ENCODE measurements around the gene MYPN.
A peak's percentile ranks its signal among the peaks of the same experiment; 100 is the strongest.

Gene MYPN

DNA sequence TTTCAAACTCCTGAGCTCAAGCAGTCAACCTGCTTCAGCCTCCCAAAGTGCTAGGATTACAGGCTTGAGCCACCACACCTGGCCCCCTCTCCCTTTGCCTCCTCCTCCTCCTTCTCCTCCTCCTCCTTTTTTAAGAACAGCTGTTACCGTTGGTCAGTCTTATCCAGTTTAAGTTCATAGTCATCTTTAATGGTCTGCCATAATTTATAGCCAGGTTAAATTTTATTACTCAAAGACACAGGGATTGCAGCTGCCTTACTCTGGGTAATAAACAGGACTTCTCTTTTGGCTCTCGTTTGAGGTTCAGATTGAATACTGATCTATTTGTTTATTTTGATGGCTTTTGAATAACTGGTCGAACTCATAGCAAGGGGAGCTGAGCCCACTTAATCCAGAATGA, 87.4 kb downstream of the MYPN start:
- H3K4me3 Mint-ChIP-seq = no peak overlapping the region
- H3K4me1 Mint-ChIP-seq (ENCODE audit: low read depth) = no peaks in the 10 kb centered on the region
- no peaks in the 10 kb centered on the region for H3K9me3 Mint-ChIP-seq (ENCODE audit: low read depth)
- peaks cover 21% of the 10 kb centered on the region for H3K27me3 Mint-ChIP-seq
- H3K36me3 Mint-ChIP-seq = no peaks in the 10 kb centered on the region
- no peak overlapping the region for H3K27ac Mint-ChIP-seq

DNA sequence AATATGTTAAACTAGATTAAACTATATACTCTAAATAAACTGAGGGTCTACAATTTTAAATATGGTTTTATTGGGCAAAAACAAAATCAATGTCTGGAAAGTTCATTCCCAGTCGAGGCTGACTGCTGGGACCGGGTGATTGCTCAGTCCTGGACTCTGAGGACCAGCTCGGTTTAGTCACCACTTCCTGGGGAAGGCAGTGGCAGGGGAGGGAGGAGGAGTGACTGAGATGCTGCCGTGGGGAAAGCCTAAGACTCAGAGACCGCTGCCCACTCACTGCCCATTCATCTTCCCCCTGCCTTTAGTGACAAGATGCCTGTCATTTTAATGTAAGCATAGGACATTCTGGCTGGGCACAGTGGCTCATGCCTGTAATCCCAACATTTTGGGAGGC, 93.7 kb downstream of the MYPN start:
- no peak overlapping the region for H3K4me3 Mint-ChIP-seq
- H3K27me3 Mint-ChIP-seq = peaks cover 15% of the 10 kb centered on the region
- H3K27ac Mint-ChIP-seq = no peak overlapping the region
- H3K36me3 Mint-ChIP-seq = no peaks in the 10 kb centered on the region
- peaks cover 2% of the 10 kb centered on the region for H3K4me1 Mint-ChIP-seq (ENCODE audit: low read depth)
- H3K9me3 Mint-ChIP-seq (ENCODE audit: low read depth) = no peaks in the 10 kb centered on the region

DNA sequence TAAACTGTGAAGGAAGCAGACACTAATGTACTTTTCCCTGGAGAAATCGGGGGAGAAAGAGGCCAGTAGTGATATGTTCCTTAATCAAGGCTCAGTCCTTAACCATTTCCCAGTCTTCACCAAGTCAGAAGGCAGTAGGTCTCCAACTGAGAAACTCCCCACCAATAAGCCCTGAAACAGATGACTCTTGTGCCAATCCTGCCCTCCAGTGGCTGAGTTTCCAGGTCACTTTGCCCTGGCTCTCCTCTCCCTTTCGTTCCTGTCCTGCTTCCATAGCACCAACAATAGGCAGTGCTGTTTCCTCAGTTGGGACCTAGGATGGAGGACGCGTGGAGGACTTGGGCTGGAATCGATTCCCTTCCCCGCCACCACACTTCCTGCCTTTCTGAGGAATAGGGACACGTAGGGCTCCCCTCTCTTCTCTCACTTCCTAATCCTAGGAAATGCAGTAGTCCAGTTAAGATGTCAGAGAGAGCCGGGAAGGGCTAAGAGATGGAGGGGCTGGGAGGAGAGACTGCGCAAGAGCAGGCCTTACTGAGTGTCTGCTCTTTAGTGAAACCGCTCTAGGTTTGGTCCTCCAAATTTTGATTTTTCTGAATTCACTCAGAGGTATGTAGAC, 99.2 kb downstream of the MYPN start:
- Mint-ChIP-seq H3K27me3 (peaks cover 8% of the 10 kb centered on the region), H3K36me3 (no peaks in the 10 kb centered on the region), H3K27ac (no peak overlapping the region), H3K4me3 (no peak overlapping the region), H3K4me1 (ENCODE audit: low read depth) (no peaks in the 10 kb centered on the region), H3K9me3 (ENCODE audit: low read depth) (no peaks in the 10 kb centered on the region)

DNA sequence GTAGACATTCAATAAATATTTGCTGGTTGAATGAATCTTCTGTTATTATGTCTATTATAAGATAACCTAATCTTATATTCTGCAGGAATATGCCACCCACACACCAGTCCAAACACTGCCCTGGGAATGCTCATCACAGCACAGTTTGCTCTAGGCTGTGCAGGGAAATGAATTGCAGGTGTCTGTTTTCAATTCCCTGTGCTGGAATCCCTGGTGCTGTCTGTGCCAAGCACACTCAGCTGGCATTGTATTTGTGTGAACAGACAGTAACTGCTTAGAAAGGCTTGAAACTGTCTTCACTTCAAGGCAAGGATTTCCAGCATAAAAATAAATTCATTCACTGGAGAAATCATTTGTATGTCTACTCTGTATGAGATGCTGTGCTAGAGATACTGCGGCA, 102.4 kb downstream of the MYPN start:
- peaks cover 4% of the 10 kb centered on the region for H3K27me3 Mint-ChIP-seq
- H3K27ac Mint-ChIP-seq = no peak overlapping the region
- H3K4me3 Mint-ChIP-seq = no peak overlapping the region
- no peaks in the 10 kb centered on the region for H3K4me1 Mint-ChIP-seq (ENCODE audit: low read depth)
- no peaks in the 10 kb centered on the region for H3K9me3 Mint-ChIP-seq (ENCODE audit: low read depth)
- no peaks in the 10 kb centered on the region for H3K36me3 Mint-ChIP-seq

DNA sequence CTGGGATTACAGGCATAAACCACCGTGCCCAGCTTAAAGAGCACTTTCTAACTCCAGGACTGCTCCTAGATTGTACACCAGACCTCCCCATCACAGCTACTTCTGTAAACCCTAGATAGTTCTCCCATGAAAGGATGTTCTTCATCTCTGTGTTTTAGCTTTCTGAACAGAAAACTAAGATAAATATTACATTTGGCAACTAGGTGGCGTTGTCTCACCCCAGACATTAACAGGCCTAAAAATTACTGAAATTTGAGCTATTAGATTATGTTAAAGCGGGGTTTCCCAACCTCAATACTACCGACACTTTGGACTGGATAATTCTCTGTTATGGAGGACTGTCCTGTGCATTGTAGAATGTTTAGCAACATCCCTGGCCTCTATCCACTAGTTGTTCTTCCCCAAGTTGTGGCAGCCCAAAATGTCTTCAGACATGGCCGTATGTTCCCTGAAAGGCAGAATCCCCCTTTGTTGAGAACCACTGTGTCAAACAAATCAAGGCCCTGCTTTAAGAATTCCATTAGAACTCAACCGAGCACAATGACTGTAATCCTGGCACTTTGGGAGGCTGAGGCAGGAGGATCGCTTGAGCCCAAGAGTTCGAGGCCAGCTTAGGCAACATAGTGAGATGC, 103.5 kb downstream of the MYPN start:
- Mint-ChIP-seq H3K27me3 (peaks cover 4% of the 10 kb centered on the region), H3K36me3 (no peaks in the 10 kb centered on the region), H3K4me1 (ENCODE audit: low read depth) (no peaks in the 10 kb centered on the region), H3K4me3 (no peak overlapping the region), H3K27ac (no peak overlapping the region), H3K9me3 (ENCODE audit: low read depth) (no peaks in the 10 kb centered on the region)

DNA sequence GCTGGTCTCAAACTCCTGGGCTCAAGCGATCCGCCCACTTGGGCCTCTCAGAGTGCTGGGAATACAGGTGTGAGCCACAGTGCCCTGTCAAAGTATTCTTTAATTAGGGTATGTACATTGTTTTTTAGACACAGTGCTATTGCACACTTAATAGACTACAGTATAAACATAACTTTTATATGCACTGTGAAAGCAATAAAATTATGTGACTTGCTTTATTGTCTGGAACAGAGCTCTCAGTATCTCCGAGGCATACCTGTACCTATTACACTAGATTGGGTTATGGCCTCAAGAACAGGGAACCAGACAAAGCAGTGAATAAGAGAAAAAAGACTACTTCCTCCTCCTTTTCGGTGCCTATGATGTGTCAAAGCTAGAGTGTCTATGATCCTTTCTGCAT, 109.5 kb downstream of the MYPN start:
- Mint-ChIP-seq H3K4me1 (ENCODE audit: low read depth) (no peaks in the 10 kb centered on the region), H3K27me3 (peaks cover 1% of the 10 kb centered on the region), H3K4me3 (no peak overlapping the region), H3K9me3 (ENCODE audit: low read depth) (no peaks in the 10 kb centered on the region), H3K27ac (no peak overlapping the region), H3K36me3 (no peaks in the 10 kb centered on the region)

DNA sequence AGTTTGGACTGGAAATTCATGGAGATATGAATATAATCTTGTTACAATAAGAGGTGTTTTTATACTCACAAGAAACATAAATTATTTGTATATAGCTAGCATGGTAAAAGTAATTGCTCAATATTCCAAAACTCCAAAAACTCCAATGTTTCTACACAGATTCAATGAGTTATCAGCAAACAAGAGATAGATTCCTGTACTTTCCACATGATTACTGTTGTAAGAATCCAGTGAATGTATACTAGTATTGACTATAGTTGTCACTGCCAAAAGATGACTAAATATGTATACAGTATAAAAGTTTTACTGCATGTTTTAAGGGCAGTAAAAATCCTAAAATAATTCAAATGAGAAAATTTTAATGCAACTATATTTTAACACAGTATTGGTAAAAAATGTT, 111.9 kb downstream of the MYPN start:
- H3K27me3 Mint-ChIP-seq = peaks cover 1% of the 10 kb centered on the region
- H3K27ac Mint-ChIP-seq = no peak overlapping the region
- no peaks in the 10 kb centered on the region for H3K36me3 Mint-ChIP-seq
- H3K9me3 Mint-ChIP-seq (ENCODE audit: low read depth) = no peaks in the 10 kb centered on the region
- H3K4me1 Mint-ChIP-seq (ENCODE audit: low read depth) = no peaks in the 10 kb centered on the region
- no peak overlapping the region for H3K4me3 Mint-ChIP-seq

DNA sequence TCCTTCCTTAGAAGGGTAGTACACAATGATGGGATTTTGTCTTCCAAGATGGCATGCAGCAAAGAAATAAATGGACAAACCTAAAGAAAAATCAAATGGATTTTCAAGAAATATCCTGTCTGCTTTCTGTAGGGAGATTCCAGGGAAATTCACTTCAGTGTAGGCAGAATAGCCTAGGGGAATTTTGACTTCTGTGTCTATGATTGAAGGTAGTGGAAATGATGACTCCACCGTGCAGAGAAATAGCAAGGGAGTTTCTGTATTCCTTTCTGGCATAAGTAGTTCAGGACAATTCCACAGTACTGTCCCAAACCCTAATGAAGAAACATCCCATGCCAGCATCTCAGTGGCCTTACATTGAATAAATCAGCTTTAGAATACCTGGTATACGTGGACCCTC, 113.1 kb downstream of the MYPN start:
- no peaks in the 10 kb centered on the region for H3K9me3 Mint-ChIP-seq (ENCODE audit: low read depth)
- no peaks in the 10 kb centered on the region for H3K36me3 Mint-ChIP-seq
- peaks cover 1% of the 10 kb centered on the region for H3K27me3 Mint-ChIP-seq
- no peaks in the 10 kb centered on the region for H3K4me1 Mint-ChIP-seq (ENCODE audit: low read depth)
- no peak overlapping the region for H3K27ac Mint-ChIP-seq
- H3K4me3 Mint-ChIP-seq = no peak overlapping the region

DNA sequence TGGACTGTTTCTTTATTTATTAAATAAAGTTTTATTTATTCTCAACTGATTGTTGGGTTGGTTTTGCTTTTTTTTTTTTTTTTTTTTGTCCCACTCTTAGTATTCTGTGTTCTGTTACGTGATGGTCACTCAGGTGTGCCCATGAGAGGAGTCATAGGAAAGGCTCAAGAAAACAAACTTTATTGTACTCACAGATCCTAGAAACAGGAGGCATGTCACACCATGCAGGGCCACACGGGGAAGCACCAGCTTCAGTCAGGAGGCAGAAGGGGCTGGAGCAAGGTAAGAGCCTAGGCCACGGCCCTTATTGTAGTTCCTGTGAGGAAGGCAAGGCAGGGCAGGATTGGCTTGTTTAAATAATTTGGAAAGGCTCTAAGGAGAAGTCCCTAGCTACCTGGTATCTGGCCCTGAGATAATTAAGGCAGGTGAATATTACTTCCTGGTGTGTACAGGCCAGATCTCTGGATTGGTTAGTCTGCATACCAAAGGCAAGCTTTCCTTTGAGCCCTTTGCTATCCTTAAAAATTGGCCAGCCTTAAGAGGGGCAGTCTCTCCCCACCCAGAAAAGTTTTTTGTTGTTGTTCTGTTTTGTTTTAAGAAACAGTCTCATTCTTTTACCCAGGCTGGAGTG, 114.4 kb downstream of the MYPN start:
- no peaks in the 10 kb centered on the region for H3K4me1 Mint-ChIP-seq (ENCODE audit: low read depth)
- peaks cover 4% of the 10 kb centered on the region for H3K27me3 Mint-ChIP-seq
- no peak overlapping the region for H3K4me3 Mint-ChIP-seq
- H3K9me3 Mint-ChIP-seq (ENCODE audit: low read depth) = no peaks in the 10 kb centered on the region
- H3K36me3 Mint-ChIP-seq = no peaks in the 10 kb centered on the region
- no peak overlapping the region for H3K27ac Mint-ChIP-seq

DNA sequence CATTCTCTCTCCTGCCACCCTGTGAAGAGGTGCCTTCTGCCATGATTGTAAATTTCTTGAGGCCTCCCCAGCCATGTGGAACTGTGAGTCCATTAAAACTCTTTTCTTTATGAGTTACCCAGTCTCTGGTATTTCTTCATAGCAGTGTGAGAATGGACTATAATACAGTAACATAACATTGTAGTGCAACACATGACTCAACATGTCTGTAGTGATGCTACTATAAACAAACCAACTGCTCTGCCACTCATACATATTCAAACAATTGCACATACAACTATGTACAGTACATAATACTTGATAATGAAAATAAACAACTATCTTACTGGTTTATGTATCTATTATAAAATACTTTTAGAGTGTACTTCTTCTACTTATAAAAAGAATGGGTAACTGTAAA, 115.5 kb downstream of the MYPN start:
- no peaks in the 10 kb centered on the region for H3K9me3 Mint-ChIP-seq (ENCODE audit: low read depth)
- peaks cover 5% of the 10 kb centered on the region for H3K27me3 Mint-ChIP-seq
- H3K4me1 Mint-ChIP-seq (ENCODE audit: low read depth) = no peaks in the 10 kb centered on the region
- no peak overlapping the region for H3K4me3 Mint-ChIP-seq
- H3K27ac Mint-ChIP-seq = no peak overlapping the region
- no peaks in the 10 kb centered on the region for H3K36me3 Mint-ChIP-seq

DNA sequence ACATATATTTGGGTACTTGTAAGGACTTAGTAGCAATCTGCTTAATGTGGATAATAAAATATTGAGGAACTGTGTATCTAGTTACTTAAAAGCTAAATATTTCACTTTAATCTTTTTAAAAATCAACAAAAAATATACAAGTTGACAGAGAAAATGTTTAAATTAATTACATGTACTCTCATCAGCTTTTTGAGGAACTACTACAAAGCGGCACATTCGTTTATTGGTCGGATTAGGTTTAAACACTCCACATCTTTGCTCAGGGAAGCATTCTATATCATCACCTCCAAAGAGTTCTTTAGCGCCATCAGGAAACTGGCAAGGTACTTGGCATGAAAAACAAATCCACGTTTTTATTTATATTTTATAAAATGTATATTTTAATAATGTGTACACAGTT, 121.0 kb downstream of the MYPN start:
- peaks cover 8% of the 10 kb centered on the region for H3K4me1 Mint-ChIP-seq (ENCODE audit: low read depth)
- H3K27me3 Mint-ChIP-seq = peaks cover 22% of the 10 kb centered on the region
- peak overlapping the region; percentile 87 for H3K4me3 Mint-ChIP-seq
- H3K27ac Mint-ChIP-seq = no peak overlapping the region
- H3K36me3 Mint-ChIP-seq = no peaks in the 10 kb centered on the region
- H3K9me3 Mint-ChIP-seq (ENCODE audit: low read depth) = no peaks in the 10 kb centered on the region

DNA sequence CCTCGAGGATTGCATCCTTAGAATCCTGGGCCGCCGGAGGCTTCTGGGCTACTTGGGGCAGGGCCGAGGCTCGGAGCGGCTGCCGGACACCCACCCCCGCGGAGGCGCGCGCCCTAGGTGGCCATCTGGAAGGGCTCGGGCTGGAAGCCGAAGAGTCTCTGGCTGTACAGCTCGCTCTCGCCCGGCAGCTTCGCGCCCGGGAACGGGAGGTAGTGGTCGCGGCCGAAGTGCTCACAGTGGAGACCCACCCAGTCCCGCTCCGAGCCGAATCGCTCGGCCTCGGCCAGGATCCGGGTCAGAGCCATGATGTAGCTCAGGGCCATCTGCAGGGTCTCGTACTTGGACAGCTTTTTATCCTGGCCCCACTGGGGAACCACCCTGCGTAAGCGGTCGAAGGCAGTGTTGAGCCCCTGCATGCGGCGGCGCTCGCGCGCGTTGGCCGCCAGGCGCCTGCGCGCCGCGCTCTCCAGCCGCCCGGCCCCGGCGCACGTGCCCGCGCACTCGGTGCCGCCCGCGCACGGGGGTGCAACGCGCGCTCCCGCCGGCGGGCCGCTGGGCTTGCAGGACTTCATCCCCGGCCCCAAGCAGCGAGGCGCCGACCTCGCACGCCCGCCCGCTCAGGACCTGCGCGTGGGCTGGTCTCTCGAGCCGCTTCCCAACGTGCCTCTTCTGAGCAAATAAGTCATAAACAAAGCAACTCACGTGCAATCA, 122.0 kb downstream of the MYPN start:
- Mint-ChIP-seq H3K9me3 (ENCODE audit: low read depth) (no peaks in the 10 kb centered on the region), H3K27me3 (peaks cover 22% of the 10 kb centered on the region), H3K27ac (no peak overlapping the region), H3K36me3 (no peaks in the 10 kb centered on the region), H3K4me1 (ENCODE audit: low read depth) (peaks cover 8% of the 10 kb centered on the region), H3K4me3 (peak overlapping the region; percentile 87)

DNA sequence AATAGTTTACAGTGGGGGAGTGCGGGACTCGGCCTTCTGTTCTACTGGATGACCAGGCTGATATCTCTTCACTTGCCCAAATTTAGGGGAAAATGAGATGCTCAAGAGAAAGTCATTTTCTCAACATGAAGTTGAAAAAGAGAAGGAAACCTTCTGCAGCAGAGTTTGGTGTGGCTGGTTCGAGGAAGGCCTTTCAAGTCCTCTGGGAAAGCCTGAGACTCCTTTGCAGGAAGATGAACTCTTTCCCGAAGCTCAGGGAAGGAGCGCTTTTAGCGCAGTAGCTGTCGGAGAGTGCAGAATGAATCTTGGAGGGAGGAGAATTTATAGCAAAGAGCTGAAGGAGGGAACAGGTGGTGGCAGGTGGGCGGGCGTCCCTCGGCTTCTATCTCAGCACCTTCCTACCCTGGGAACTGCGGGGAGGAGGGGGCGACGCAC, 122.5 kb downstream of the MYPN start, which contains the start of gene ATOH7:
Gene ATOH7, minus strand, starts transcription at position 297 of the 435 bp plus-strand sequence. CDS start 436 bp downstream, outside the sequence.
- no peaks in the 10 kb centered on the region for H3K9me3 Mint-ChIP-seq (ENCODE audit: low read depth)
- peak within 1 kb of the TSS; percentile 87 for H3K4me3 Mint-ChIP-seq
- peaks cover 22% of the 10 kb centered on the region for H3K27me3 Mint-ChIP-seq
- H3K36me3 Mint-ChIP-seq = no peaks in the 10 kb centered on the region
- H3K27ac Mint-ChIP-seq = no peak within 1 kb of the TSS
- H3K4me1 Mint-ChIP-seq (ENCODE audit: low read depth) = peaks cover 8% of the 10 kb centered on the region

DNA sequence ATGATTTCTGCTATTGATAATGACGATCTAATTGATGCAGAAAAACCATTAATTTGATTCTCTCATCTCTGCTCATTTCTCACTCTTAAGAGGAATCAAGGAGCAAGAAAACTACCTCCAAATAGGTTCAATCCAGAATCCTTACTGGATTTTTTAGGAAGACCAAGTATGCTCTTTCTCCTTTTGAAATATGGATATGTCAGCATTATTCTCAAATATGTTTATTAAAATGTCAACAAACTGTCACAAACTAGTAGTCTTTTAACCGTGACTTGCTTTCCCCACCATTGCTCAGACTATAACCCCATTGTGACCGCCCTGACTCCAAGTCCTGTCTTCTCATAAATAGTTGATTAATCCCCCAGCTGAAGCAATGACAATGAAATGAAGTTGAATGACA, 123.8 kb downstream of the MYPN start:
- peaks cover 22% of the 10 kb centered on the region for H3K27me3 Mint-ChIP-seq
- H3K36me3 Mint-ChIP-seq = no peaks in the 10 kb centered on the region
- no peaks in the 10 kb centered on the region for H3K9me3 Mint-ChIP-seq (ENCODE audit: low read depth)
- no peak overlapping the region for H3K4me3 Mint-ChIP-seq
- peaks cover 8% of the 10 kb centered on the region for H3K4me1 Mint-ChIP-seq (ENCODE audit: low read depth)
- H3K27ac Mint-ChIP-seq = no peak overlapping the region

DNA sequence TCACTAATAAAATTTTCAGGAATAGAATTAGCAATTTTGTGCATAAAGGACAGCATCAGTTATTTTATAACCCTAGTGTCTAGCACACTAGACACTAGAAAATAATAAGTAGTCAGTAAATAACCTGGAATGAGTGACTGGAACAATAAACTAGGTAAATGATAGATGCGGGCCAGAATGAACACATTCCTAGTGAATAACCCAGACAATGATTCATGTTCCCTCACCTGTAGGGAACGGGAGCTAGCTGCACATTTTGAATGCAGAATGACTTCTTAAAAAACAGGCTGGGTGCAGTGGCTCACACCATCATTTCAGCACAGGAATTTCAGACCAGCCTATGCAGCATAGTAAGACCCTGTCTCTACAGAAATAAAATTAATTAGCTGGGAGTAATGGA, 125.8 kb downstream of the MYPN start:
- H3K4me1 Mint-ChIP-seq (ENCODE audit: low read depth) = peaks cover 8% of the 10 kb centered on the region
- H3K27me3 Mint-ChIP-seq = peaks cover 18% of the 10 kb centered on the region
- H3K36me3 Mint-ChIP-seq = no peaks in the 10 kb centered on the region
- no peak overlapping the region for H3K4me3 Mint-ChIP-seq
- no peaks in the 10 kb centered on the region for H3K9me3 Mint-ChIP-seq (ENCODE audit: low read depth)
- H3K27ac Mint-ChIP-seq = no peak overlapping the region

Measured in activated naive CD8-positive, alpha-beta T cell (primary cell).